ENCODE data around the gene STEAP2. TPM values are rescaled to one million over a fixed set of nuclear protein-coding genes. Genes with fewer than 3 reads are reported as not detected.
A peak's percentile ranks its signal among the peaks of the same experiment; 100 is the strongest.

STEAP2 gene
- total RNA-seq, 1 experiment from 2014 or later: 0.68 TPM

DNA sequence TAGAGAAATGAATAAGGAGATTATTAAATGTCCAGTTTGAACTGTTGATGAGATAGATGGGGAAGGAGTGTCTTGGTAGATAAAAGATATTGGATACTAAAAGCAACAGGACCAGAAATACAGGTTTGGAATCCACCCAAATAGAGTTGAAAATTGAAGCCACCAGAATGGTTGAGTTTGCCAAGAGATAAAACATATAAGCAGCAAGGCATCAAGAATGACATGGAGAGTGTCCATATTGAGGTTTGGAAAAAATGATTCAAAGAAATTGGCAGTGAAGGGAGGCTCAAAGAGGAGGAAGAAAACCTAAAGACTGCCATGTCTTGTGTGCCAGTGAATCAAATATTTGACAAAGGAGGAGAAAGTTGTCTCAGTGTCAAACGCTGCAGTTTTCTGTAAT is 57.6 kb downstream of the STEAP2 start:
- DNase-seq (ENCODE audit: unreplicated experiment): no peak
- ChIA-PET POLR2A (no interaction called here), CTCF (interaction anchor here (0.7 to 3.0 kb wide), 3 partner anchors 116 to 163 kb away, joined by 3 to 10 read pairs (median 3); partner anchors contain the start of gene STEAP1)
- H3K27me3 Mint-ChIP-seq (ENCODE audit: insufficient read depth, unreplicated experiment): no peaks in the 10 kb centered on the region
- H3K4me3 Mint-ChIP-seq (ENCODE audit: unreplicated experiment): no peak overlapping the region
- no peaks in the 10 kb centered on the region for H3K4me1 Mint-ChIP-seq (ENCODE audit: insufficient read depth, unreplicated experiment)
- intact Hi-C loops (cut with micrococcal nuclease): no loop called here
- no peak overlapping the region for H3K27ac Mint-ChIP-seq (ENCODE audit: low read depth, unreplicated experiment)
- no TSS peak for BruUV-seq (replicated peaks)
- TF ChIP-seq, protein P1, sequence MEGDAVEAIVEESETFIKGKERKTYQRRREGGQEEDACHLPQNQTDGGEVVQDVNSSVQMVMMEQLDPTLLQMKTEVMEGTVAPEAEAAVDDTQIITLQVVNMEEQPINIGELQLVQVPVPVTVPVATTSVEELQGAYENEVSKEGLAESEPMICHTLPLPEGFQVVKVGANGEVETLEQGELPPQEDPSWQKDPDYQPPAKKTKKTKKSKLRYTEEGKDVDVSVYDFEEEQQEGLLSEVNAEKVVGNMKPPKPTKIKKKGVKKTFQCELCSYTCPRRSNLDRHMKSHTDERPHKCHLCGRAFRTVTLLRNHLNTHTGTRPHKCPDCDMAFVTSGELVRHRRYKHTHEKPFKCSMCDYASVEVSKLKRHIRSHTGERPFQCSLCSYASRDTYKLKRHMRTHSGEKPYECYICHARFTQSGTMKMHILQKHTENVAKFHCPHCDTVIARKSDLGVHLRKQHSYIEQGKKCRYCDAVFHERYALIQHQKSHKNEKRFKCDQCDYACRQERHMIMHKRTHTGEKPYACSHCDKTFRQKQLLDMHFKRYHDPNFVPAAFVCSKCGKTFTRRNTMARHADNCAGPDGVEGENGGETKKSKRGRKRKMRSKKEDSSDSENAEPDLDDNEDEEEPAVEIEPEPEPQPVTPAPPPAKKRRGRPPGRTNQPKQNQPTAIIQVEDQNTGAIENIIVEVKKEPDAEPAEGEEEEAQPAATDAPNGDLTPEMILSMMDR (IDR thresholded peaks at IDR 0.05; ENCODE audit: unreplicated experiment): no peak
- no peaks in the 10 kb centered on the region for H3K9me3 Mint-ChIP-seq (ENCODE audit: unreplicated experiment)
- no peaks in the 10 kb centered on the region for H3K36me3 Mint-ChIP-seq (ENCODE audit: insufficient read depth, unreplicated experiment)

- H3K4me3 Mint-ChIP-seq (ENCODE audit: unreplicated experiment): no peak overlapping the region
- intact Hi-C loops (cut with micrococcal nuclease): no loop called here
- CTCF ChIA-PET: no interaction called here
Observed at GRCh38 chr7:90270431-90271178, 59.1 kb downstream of the STEAP2 start.

DNA sequence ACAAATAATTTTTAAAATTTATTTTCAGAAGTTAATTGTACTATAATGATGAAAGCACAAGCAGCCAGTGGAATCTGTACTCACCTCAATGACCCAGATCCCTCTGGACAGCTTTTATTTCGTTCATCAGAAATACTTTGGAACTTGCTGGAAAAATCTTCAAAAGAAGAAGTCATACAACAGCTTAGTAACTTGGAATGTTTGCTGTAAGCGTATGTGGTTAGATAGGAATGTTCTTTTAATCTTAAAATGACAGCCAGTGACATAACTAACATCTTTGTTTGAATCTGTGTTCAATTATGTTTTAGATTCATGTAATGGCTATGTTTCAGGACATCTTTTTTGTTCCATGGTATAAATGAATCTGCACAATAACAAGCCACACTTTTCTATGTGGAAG is 60.2 kb downstream of the STEAP2 start:
- Mint-ChIP-seq H3K9me3 (ENCODE audit: unreplicated experiment) (no peaks in the 10 kb centered on the region), H3K36me3 (ENCODE audit: insufficient read depth, unreplicated experiment) (no peaks in the 10 kb centered on the region), H3K27ac (ENCODE audit: low read depth, unreplicated experiment) (no peak overlapping the region), H3K4me3 (ENCODE audit: unreplicated experiment) (no peak overlapping the region), H3K27me3 (ENCODE audit: insufficient read depth, unreplicated experiment) (no peaks in the 10 kb centered on the region), H3K4me1 (ENCODE audit: insufficient read depth, unreplicated experiment) (no peaks in the 10 kb centered on the region)
- CTCF ChIA-PET: interaction anchor here (0.8 to 0.9 kb wide), 2 partner anchors 60 to 157 kb away, joined by 3 read pairs; partner anchors contain the start of gene STEAP2
- TF ChIP-seq, protein P1 (IDR thresholded peaks at IDR 0.05; ENCODE audit: unreplicated experiment): no peak
- POLR2A ChIA-PET: no interaction called here
- BruUV-seq (replicated peaks): no TSS peak
- intact Hi-C loops (cut with micrococcal nuclease): no loop called here
- peak; percentile 1 for DNase-seq (ENCODE audit: unreplicated experiment)

More at GRCh38 chr7:90270431-90271178, 59.1 kb downstream of the STEAP2 start:
- H3K27ac Mint-ChIP-seq (ENCODE audit: low read depth, unreplicated experiment): no peak overlapping the region
- H3K27me3 Mint-ChIP-seq (ENCODE audit: insufficient read depth, unreplicated experiment): no peaks in the 10 kb centered on the region
- H3K4me1 Mint-ChIP-seq (ENCODE audit: insufficient read depth, unreplicated experiment): no peaks in the 10 kb centered on the region
- no peak for DNase-seq (ENCODE audit: unreplicated experiment)
- H3K36me3 Mint-ChIP-seq (ENCODE audit: insufficient read depth, unreplicated experiment): no peaks in the 10 kb centered on the region
- BruUV-seq (replicated peaks): no TSS peak
- H3K9me3 Mint-ChIP-seq (ENCODE audit: unreplicated experiment): no peaks in the 10 kb centered on the region
- POLR2A ChIA-PET: interaction anchor here (0.7 kb wide), 1 partner anchor 143 kb away, joined by 4 read pairs; no protein-coding TSS in a partner anchor
- TF ChIP-seq, protein P1 (IDR thresholded peaks at IDR 0.05; ENCODE audit: unreplicated experiment): no peak

GRCh38 chr7:90272242-90272641 is 60.7 kb downstream of the STEAP2 start:
- ChIA-PET CTCF (interaction anchor here (0.8 to 1.0 kb wide), 2 partner anchors 8 to 156 kb away, joined by 3 read pairs; no protein-coding TSS in a partner anchor), POLR2A (no interaction called here)
- Mint-ChIP-seq H3K9me3 (ENCODE audit: unreplicated experiment) (no peaks in the 10 kb centered on the region), H3K4me1 (ENCODE audit: insufficient read depth, unreplicated experiment) (no peaks in the 10 kb centered on the region), H3K27ac (ENCODE audit: low read depth, unreplicated experiment) (no peak overlapping the region), H3K4me3 (ENCODE audit: unreplicated experiment) (no peak overlapping the region), H3K27me3 (ENCODE audit: insufficient read depth, unreplicated experiment) (no peaks in the 10 kb centered on the region), H3K36me3 (ENCODE audit: insufficient read depth, unreplicated experiment) (no peaks in the 10 kb centered on the region)
- intact Hi-C loops (cut with micrococcal nuclease): no loop called here
- TF ChIP-seq, protein P1 (IDR thresholded peaks at IDR 0.05; ENCODE audit: unreplicated experiment): no peak
- no TSS peak for BruUV-seq (replicated peaks)
- no peak for DNase-seq (ENCODE audit: unreplicated experiment)

Data from MCF 10A (cell line).